Endothelial cell of umbilical vein (primary cell): Measurements from ENCODE around the gene RHD. TPM values are rescaled to one million over a fixed set of nuclear protein-coding genes. Genes with fewer than 3 reads are reported as not detected.

Experiments used
- BruUV-seq: library from RNA; stranded (reverse); fragments of 400-500 nt; replicated peaks from 2 replicates; lab custom pipeline; 2021; lab: Mats Ljungman, UMichigan
- CTCF ChIA-PET: fragments of 300-600, 350-600 bp; sonication (Branson Sonifier 250); formaldehyde crosslinking; loops from one replicate; lab custom pipeline; 2021; ENCODE audit warnings: antibody characterized with exemption, inconsistent platforms; lab: Charles Lee
- POLR2A ChIA-PET: fragments of 300-600, 350-600 bp; sonication (Branson Sonifier 250); formaldehyde crosslinking; loops from one replicate; lab custom pipeline; 2021; ENCODE audit warnings: antibody characterized with exemption, inconsistent platforms; lab: Charles Lee
- DNase-seq: peaks from one replicate; pipeline ENCODE4 v3.0.0-alpha.2; 2011; ENCODE audit warnings: low read depth, low spot score
- FAIRE-seq: peaks from 2 replicates; lab custom pipeline; 2011; peaks lifted over from hg19 to GRCh38; lab: Jason Lieb, UNC
- H2AFZ ChIP-seq: 2 replicates; pipeline ENCODE4 v1.6.0; 2012; ENCODE audit warnings: low read depth, low read length, control low read depth, inconsistent platforms
- H3K27ac ChIP-seq: 2 replicates; pipeline ENCODE4 v1.5.1; 2011; ENCODE audit warnings: low read depth, mild to moderate bottlenecking, control low read depth, low read length, moderate library complexity; ENCODE audit not compliant: insufficient read depth
- H3K27me3 ChIP-seq, 2 experiments: 2 replicates each; pipeline versions ENCODE4 v1.6.0 to v1.6.1; 2011; ENCODE audit warnings: low read length in 2 of 2, mixed read lengths in 1 of 2; ENCODE audit not compliant: control insufficient read depth in 2 of 2, insufficient read depth in 2 of 2
- H3K36me3 ChIP-seq, 2 experiments: 2 replicates in 1 of 2; 3 replicates in 1 of 2; pipeline ENCODE4 v1.5.1; 2011; ENCODE audit warnings: low read length in 2 of 2, mild to moderate bottlenecking in 1 of 2, moderate library complexity in 1 of 2; ENCODE audit not compliant: control insufficient read depth in 2 of 2, insufficient read depth in 2 of 2; ENCODE audit errors: extremely low read depth in 1 of 2
- H3K4me1 ChIP-seq: 3 replicates; pipeline ENCODE4 v1.5.1; 2011; ENCODE audit warnings: mild to moderate bottlenecking, low read length; ENCODE audit not compliant: control insufficient read depth, insufficient read depth; ENCODE audit errors: extremely low read depth
- H3K4me2 ChIP-seq: 2 replicates; pipeline ENCODE4 v1.6.1; 2011; ENCODE audit warnings: low read length, control low read depth, mixed read lengths; ENCODE audit not compliant: insufficient read depth
- H3K4me3 ChIP-seq, 3 experiments: fragments of 200-600 bp in 1 of 3; sonication (generic), shearing (Covaris generic) in 1 of 3; replicated peaks in 1 of 3; 2 replicates each; pipeline ENCODE4 v1.5.1; 2011 to 2016; ENCODE audit warnings: control low read depth in 3 of 3, low read length in 3 of 3, mild to moderate bottlenecking in 2 of 3, inconsistent platforms in 1 of 3, low read depth in 1 of 3, moderate library complexity in 1 of 3; ENCODE audit not compliant: insufficient read depth in 1 of 3
- H3K79me2 ChIP-seq: 2 replicates; pipeline ENCODE4 v1.6.0; 2012; ENCODE audit warnings: low read length, inconsistent platforms; ENCODE audit not compliant: control insufficient read depth, insufficient read depth
- H3K9ac ChIP-seq: replicated peaks from 2 replicates; pipeline ENCODE3; 2011; ENCODE audit warnings: low read length, control low read depth; ENCODE audit not compliant: insufficient read depth; ENCODE audit errors: extremely low read depth
- H3K9me1 ChIP-seq: replicated peaks from 3 replicates; pipeline ENCODE4 v1.6.0; 2011; ENCODE audit warnings: mild to moderate bottlenecking, low read length; ENCODE audit not compliant: control insufficient read depth, insufficient read depth; ENCODE audit errors: extremely low read depth
- H3K9me3 ChIP-seq: replicated peaks from 2 replicates; pipeline ENCODE4 v1.5.1; 2012; ENCODE audit warnings: low read length, inconsistent platforms; ENCODE audit not compliant: control insufficient read depth, insufficient read depth
- H4K20me1 ChIP-seq: replicated peaks from 2 replicates; pipeline ENCODE3; 2011; ENCODE audit warnings: mild to moderate bottlenecking, low read length; ENCODE audit not compliant: control insufficient read depth, insufficient read depth; ENCODE audit errors: extremely low read depth
- CTCF ChIP-seq, 2 donors: IDR thresholded peaks; 1 replicate in 1 of 2; 2 replicates in 1 of 2; pipeline ENCODE4 v1.5.1; 2011; ENCODE audit warnings: low read length in 2 of 2, mild to moderate bottlenecking in 2 of 2, moderate library complexity in 2 of 2, control low read depth in 1 of 2, inconsistent platforms in 1 of 2, low read depth in 1 of 2; ENCODE audit not compliant: insufficient read depth in 1 of 2; ENCODE audit errors: extremely low read depth in 1 of 2
- EZH2 ChIP-seq: IDR thresholded peaks from 2 replicates; pipeline ENCODE4 v1.6.1; 2012; ENCODE audit warnings: borderline replicate concordance, low read depth, mild to moderate bottlenecking, moderate library complexity, low read length, inconsistent platforms; ENCODE audit not compliant: severe bottlenecking
- FOS ChIP-seq: IDR thresholded peaks from 2 replicates; pipeline ENCODE4 v1.6.1; 2011; ENCODE audit warnings: mild to moderate bottlenecking, low read length, moderate library complexity, borderline replicate concordance; ENCODE audit not compliant: insufficient read depth
- GATA2 ChIP-seq: IDR thresholded peaks from 2 replicates; pipeline ENCODE4 v1.7.0; 2011; ENCODE audit warnings: low read depth, mild to moderate bottlenecking, moderate library complexity, mixed read lengths, low read length; ENCODE audit not compliant: insufficient read length, insufficient read depth
- JUN ChIP-seq: IDR thresholded peaks from 2 replicates; pipeline ENCODE4 v1.6.1; 2011; ENCODE audit warnings: borderline replicate concordance, low read depth; ENCODE audit not compliant: insufficient read length, insufficient read depth
- MAX ChIP-seq: IDR thresholded peaks from 2 replicates; pipeline ENCODE4 v1.6.1; 2011; ENCODE audit not compliant: insufficient read depth, insufficient read length
- MYC ChIP-seq: IDR thresholded peaks from one replicate; pipeline ENCODE4 v1.6.1; 2011; ENCODE audit warnings: mild to moderate bottlenecking, low read depth, low read length
- POLR2A ChIP-seq: IDR thresholded peaks from 2 replicates; pipeline ENCODE4 v1.6.1; 2012; ENCODE audit warnings: low read depth, mild to moderate bottlenecking, control low read depth, low read length
- POLR2AphosphoS5 ChIP-seq: IDR thresholded peaks from 2 replicates; pipeline ENCODE4 v1.6.1; 2012; ENCODE audit warnings: low read depth, mild to moderate bottlenecking, control low read depth, low read length, moderate library complexity; ENCODE audit not compliant: insufficient read depth
- dilution Hi-C: fragments of 300-500 bp; cut with MboI; formaldehyde crosslinking; loops from one replicate; pipeline ENCODE4 v1.15.0; 2019; ENCODE audit warnings: low sequenced_read_pairs; ENCODE audit not compliant: extremely low pct_ligation_motif_present
- intact Hi-C: fragments of 100-400 bp; cut with micrococcal nuclease; formaldehyde crosslinking; loops from one replicate; pipeline ENCODE4 v1.10.0; 2022
- polyA plus RNA-seq, 4 experiments: library from polyadenylated mRNA; depleted of rRNA in 3 of 4; stranded (reverse) in 3 of 4; unstranded in 1 of 4; fragments of >200 nt; gene quantifications; 2 replicates each; pipeline versions ENCODE4 v1.2.1 to v1.2.3, GENCODE V29; 2011 to 2012; ENCODE audit warnings: missing spikeins in 1 of 4
- total RNA-seq: library from RNA; stranded (reverse); gene quantifications from 2 replicates; pipeline ENCODE4 v1.2.3, GENCODE V29; 2021

The RHD gene
- total and polyA plus RNA-seq, 2 donors (not counting 3 experiments of a cell fraction or from before 2014, with no cell fraction given): not detected

GRCh38 chr1:25343872-25344271, 71.6 kb downstream of the RHD start:
- Histone ChIP-seq H3K36me3 (peaks cover 4 to 6% of the 10 kb centered on the region in 2 experiments), H3K9ac (no peak overlapping the region), H3K4me1 (peaks cover 15% of the 10 kb centered on the region), H3K79me2 (peaks cover 58% of the 10 kb centered on the region), H3K4me3 (no peak overlapping the region), H3K27ac (no peak overlapping the region), H3K9me1 (no peaks in the 10 kb centered on the region), H3K9me3 (no peaks in the 10 kb centered on the region), H4K20me1 (peaks cover 6% of the 10 kb centered on the region), H2AFZ (no peak overlapping the region), H3K27me3 (no peaks in the 10 kb centered on the region), H3K4me2 (no peak overlapping the region)
- ChIA-PET CTCF (no interaction called here), POLR2A (no interaction called here)
- intact Hi-C loops: no loop called here
- no peak for FAIRE-seq
- no TSS peak for BruUV-seq
- TF ChIP-seq JUN (no peak), FOS (no peak), CTCF (IDR thresholded peaks at IDR 0.05; ENCODE audit: extremely low read depth in 1 of 2, insufficient read depth in 1 of 2, low read depth in 1 of 2, low read length in 2 of 2) (no peak), EZH2 (no peak), GATA2 (no peak), POLR2A (no peak), POLR2AphosphoS5 (no peak), MYC (no peak), MAX (no peak)
- dilution Hi-C loops: no loop called here
- DNase-seq: no peak
